HepG2 (cell line): ENCODE data around the gene SLC25A51. TPM values are rescaled to one million over a fixed set of nuclear protein-coding genes. Genes with fewer than 3 reads are reported as not detected.
A peak's percentile ranks its signal among the peaks of the same experiment; 100 is the strongest.

ENCODE experiments used
- HBP1 ChIP-seq: IDR thresholded peaks from 2 replicates; pipeline ENCODE4 v1.6.1; 2016; ENCODE audit warnings: low read depth, control low read depth
- KLF12 ChIP-seq: sonication (generic); formaldehyde crosslinking; IDR thresholded peaks from 2 replicates; pipeline ENCODE4 v1.4.0; 2020; ENCODE audit warnings: missing genetic modification reagents, borderline replicate concordance
- MNT ChIP-seq: fragments of 450-650 bp; IDR thresholded peaks from 2 replicates; pipeline ENCODE4 v1.6.1; 2016
- MXI1 ChIP-seq: IDR thresholded peaks from 3 replicates; pipeline ENCODE4 v1.6.1; 2012; ENCODE audit warnings: low read depth, low read length, inconsistent platforms, borderline replicate concordance
- NONO ChIP-seq, 2 experiments: fragments of 450-650 bp in 1 of 2; sonication (generic) in 1 of 2; formaldehyde crosslinking in 1 of 2; IDR thresholded peaks in 1 of 2; conservative IDR thresholded peaks in 1 of 2; 2 replicates each; pipeline versions ENCODE4 v1.6.1 to v1.8.0; 2017 to 2022; ENCODE audit warnings: mild to moderate bottlenecking in 1 of 2, missing genetic modification reagents in 1 of 2, moderate library complexity in 1 of 2
- PLSCR1 ChIP-seq: sonication (generic); formaldehyde crosslinking; IDR thresholded peaks from 2 replicates; pipeline ENCODE4 v1.5.0; 2020; ENCODE audit warnings: missing genetic modification reagents, mild to moderate bottlenecking, borderline replicate concordance
- SUZ12 ChIP-seq: fragments of 150-350 bp; IDR thresholded peaks from 2 replicates; pipeline ENCODE4 v1.6.1; 2014; ENCODE audit warnings: low read depth, low read length
- ZBTB4 ChIP-seq: sonication (generic); formaldehyde crosslinking; IDR thresholded peaks from 2 replicates; pipeline ENCODE4 v1.4.0; 2020; ENCODE audit warnings: missing genetic modification reagents, mild to moderate bottlenecking, borderline replicate concordance
- ZNF232 ChIP-seq: sonication (generic); formaldehyde crosslinking; IDR thresholded peaks from 2 replicates; pipeline ENCODE4 v1.4.0; 2020; ENCODE audit warnings: missing genetic modification reagents, borderline replicate concordance
- ZNF30 ChIP-seq: sonication (generic); formaldehyde crosslinking; IDR thresholded peaks from 2 replicates; pipeline ENCODE4 v1.5.0; 2020; ENCODE audit warnings: mild to moderate bottlenecking, missing genetic modification reagents
- ZNF337 ChIP-seq: sonication (generic); formaldehyde crosslinking; IDR thresholded peaks from 2 replicates; pipeline ENCODE4 v1.5.1; 2020; ENCODE audit warnings: missing genetic modification reagents, low read depth, mild to moderate bottlenecking, borderline replicate concordance
- ZNF660 ChIP-seq: sonication (generic); formaldehyde crosslinking; IDR thresholded peaks from 2 replicates; pipeline ENCODE4 v1.5.1; 2020; ENCODE audit warnings: mild to moderate bottlenecking, low read depth, missing genetic modification reagents, borderline replicate concordance
- ZNF704 ChIP-seq: sonication (generic); formaldehyde crosslinking; IDR thresholded peaks from 2 replicates; pipeline ENCODE4 v1.8.1; 2023; ENCODE audit warnings: mild to moderate bottlenecking, inconsistent platforms, moderate library complexity, missing genetic modification reagents, borderline replicate concordance
- polyA plus RNA-seq, 8 experiments: library from polyadenylated mRNA; depleted of rRNA in 3 of 8; stranded (reverse) in 7 of 8; unstranded in 1 of 8; fragments of >200 nt; fragmentation: Illumina TruSeq in 4 of 8; extraction: Trizol in 4 of 8; gene quantifications; 2 replicates each; pipeline versions ENCODE4 v1.2.1 to v1.2.3, GENCODE V29; 2011 to 2016; ENCODE audit warnings: low read depth in 4 of 8, missing spikeins in 1 of 8, mixed read lengths in 1 of 8; ENCODE audit not compliant: insufficient read depth in 1 of 8
- total RNA-seq, 5 experiments: library from RNA; depleted of rRNA; stranded (reverse); fragments of >200 nt; fragmentation: Illumina TruSeq; extraction: Trizol; gene quantifications; 2 replicates each; pipeline ENCODE4 v1.2.3, GENCODE V29; 2016; ENCODE audit warnings: low read depth in 1 of 5
- TF ChIP-seq, protein P1 (sequence below): sonication (generic); formaldehyde crosslinking; IDR thresholded peaks from 2 replicates; pipeline ENCODE4 v1.4.0; 2020; ENCODE audit warnings: mild to moderate bottlenecking, missing genetic modification reagents, borderline replicate concordance

The SLC25A51 gene
- total and polyA plus RNA-seq, 2 of the 13 experiments (the other 11 are each of a cell fraction or from before 2014, with no cell fraction given), result 14.6 to 37.7 TPM

DNA sequence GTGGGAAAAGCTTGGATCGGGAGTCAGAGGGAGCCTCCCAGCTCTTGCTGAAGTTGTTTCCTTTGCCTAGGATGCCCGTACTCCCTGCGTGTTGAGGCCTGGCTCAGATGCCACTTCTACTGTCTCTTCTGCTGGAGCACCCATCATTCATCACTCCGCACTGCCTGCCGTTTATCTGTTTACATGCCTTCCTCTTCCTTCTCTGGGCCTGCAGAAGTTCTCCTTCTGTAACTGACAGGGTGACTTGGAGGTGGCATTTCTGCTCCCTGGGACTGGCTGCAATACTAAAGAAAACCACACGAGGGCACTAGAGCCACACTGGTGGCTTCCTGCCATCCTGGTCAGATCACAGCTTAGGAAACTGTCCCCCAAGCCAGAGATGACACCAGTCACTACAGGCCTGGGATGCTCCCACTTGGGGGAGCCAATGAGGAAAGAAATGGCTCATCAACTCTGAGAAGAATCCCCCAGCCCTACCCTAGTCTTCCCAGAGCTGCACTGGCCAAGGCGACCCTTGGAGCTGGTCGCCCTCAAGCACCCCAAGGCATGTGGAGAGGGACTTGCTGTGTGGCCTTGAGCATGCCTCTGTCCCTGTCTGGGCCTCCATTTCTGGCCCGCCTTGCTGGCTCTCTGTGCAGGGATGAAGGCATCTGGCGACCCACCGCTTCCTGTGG, 9.7 kb upstream of the SLC25A51 start (continued):
- TF ChIP-seq PLSCR1 (no peak), MNT (no peak), ZNF660 (CRISPR knock-in tag) (no peak), SUZ12 (no peak), ZNF337 (CRISPR knock-in tag) (no peak), ZBTB4 (CRISPR knock-in tag) (no peak), HBP1 (no peak), ZNF704 (CRISPR knock-in tag) (no peak), MXI1 (peak; percentile 30; the same call in 1 of the 3 replicates), NONO (IDR thresholded peaks at IDR 0.05) (no peak), NONO (CRISPR knock-in tag; conservative IDR thresholded peaks at IDR 0.05) (0 out of 2 replicates have a peak, but pooled peaks have one; percentile 16), ZNF232 (no peak), ZNF30 (no peak), KLF12 (no peak)
- TF ChIP-seq, protein P1, sequence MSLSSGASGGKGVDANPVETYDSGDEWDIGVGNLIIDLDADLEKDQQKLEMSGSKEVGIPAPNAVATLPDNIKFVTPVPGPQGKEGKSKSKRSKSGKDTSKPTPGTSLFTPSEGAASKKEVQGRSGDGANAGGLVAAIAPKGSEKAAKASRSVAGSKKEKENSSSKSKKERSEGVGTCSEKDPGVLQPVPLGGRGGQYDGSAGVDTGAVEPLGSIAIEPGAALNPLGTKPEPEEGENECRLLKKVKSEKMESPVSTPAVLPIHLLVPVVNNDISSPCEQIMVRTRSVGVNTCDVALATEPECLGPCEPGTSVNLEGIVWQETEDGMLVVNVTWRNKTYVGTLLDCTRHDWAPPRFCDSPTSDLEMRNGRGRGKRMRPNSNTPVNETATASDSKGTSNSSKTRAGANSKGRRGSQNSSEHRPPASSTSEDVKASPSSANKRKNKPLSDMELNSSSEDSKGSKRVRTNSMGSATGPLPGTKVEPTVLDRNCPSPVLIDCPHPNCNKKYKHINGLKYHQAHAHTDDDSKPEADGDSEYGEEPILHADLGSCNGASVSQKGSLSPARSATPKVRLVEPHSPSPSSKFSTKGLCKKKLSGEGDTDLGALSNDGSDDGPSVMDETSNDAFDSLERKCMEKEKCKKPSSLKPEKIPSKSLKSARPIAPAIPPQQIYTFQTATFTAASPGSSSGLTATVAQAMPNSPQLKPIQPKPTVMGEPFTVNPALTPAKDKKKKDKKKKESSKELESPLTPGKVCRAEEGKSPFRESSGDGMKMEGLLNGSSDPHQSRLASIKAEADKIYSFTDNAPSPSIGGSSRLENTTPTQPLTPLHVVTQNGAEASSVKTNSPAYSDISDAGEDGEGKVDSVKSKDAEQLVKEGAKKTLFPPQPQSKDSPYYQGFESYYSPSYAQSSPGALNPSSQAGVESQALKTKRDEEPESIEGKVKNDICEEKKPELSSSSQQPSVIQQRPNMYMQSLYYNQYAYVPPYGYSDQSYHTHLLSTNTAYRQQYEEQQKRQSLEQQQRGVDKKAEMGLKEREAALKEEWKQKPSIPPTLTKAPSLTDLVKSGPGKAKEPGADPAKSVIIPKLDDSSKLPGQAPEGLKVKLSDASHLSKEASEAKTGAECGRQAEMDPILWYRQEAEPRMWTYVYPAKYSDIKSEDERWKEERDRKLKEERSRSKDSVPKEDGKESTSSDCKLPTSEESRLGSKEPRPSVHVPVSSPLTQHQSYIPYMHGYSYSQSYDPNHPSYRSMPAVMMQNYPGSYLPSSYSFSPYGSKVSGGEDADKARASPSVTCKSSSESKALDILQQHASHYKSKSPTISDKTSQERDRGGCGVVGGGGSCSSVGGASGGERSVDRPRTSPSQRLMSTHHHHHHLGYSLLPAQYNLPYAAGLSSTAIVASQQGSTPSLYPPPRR, result no peak; the same call in 1 of the 2 replicates
